DMS153 treated with DMSO at 0.1 percent for 48 hours (cell line): ENCODE data around the gene MYOC.
"Not testable (repeated sequence)": the region's sequence is repeated elsewhere in the genome, so short reads cannot be mapped to it uniquely, and the experiment has no call there.

Experiments used
- DNase-seq: peaks from one replicate; lab custom pipeline; 2025; ENCODE audit not compliant: unreplicated experiment; lab: John Stamatoyannopoulos, UW

MYOC gene

DNA sequence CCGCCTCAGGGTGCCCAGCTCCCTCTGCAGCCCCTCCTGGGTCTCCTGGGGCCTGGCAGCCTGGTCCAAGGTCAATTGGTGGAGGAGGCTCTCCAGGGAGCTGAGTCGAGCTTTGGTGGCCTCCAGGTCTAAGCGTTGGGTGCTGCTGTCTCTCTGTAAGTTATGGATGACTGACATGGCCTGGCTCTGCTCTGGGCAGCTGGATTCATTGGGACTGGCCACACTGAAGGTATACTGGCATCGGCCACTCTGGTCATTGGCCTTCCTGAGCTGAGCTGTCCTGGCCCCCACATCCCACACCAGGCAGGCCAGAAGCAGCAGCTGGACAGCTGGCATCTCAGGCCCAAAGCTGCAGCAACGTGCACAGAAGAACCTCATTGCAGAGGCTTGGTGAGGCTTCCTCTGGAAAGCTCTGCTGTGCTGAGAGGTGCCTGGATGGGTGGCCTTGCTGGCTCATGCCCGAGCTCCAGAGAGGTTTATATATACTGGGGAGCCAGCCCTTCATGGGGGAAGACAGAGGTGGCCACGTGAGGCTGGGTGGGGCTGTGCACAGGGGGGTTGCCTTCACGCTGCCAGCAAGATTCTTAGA is at the start of gene MYOC:
MYOC (minus strand) TSS at position 455 of the 589 bp plus-strand sequence; CDS start at position 378, 77 bp downstream.
- no peak for DNase-seq

DNA sequence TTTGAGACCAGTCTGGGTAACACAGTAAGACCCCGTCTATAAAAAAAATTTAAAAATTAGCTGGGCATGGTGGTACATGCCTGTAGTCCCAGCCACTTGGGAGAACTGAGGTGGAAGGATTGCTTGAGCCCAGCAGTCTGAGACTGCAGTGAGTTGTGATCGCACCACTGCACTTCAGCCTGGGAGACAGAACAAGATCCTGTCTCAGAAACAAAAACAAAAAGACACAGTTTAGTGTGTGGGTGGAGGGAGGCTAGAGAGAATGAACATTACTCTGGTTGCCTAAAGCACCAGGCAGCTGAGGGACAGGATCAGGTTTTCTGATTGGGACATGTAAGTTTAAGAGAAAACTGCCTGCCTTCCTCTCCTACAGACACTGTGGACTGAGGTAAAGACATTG is 47.0 kb upstream of the MYOC start:
- DNase-seq, result no peak

DNA sequence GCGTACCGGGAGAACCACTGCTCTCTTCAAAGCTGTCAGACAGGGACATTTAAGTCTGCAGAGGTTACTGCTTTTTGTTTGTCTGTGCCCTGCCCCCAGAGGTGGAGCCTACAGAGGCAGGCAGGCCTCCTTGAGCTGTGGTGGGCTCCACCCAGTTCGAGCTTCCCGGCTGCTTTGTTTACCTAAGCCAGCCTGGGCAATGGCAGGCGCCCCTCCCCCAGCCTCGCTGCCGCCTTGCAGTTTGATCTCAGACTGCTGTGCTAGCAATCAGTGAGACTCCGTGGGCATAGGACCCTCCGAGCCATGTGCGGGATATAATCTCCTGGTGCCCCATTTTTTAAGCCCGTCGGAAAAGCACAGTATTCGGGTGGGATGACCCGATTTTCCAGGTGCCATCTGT is 43.3 kb upstream of the MYOC start:
- DNase-seq, result not testable (repeated sequence)

DNA sequence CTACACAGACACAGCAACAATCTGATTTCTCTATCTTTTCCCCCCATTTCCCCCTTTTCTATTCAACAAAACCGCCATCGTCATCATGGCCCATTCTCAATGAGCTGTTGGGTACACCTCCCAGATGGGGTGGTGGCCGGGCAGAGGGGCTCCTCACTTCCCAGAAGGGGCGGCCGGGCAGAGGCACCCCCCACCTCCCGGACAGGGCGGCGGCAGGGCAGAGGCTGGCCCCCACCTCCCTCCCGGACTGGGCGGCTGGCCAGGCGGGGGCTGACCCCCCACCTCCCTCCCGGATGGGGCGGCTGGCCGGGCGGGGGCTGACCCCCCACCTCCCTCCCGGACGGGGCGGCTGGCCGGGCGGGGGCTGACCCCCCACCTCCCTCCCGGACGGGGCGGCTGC is 41.1 kb upstream of the MYOC start:
- not testable (repeated sequence) for DNase-seq

DNA sequence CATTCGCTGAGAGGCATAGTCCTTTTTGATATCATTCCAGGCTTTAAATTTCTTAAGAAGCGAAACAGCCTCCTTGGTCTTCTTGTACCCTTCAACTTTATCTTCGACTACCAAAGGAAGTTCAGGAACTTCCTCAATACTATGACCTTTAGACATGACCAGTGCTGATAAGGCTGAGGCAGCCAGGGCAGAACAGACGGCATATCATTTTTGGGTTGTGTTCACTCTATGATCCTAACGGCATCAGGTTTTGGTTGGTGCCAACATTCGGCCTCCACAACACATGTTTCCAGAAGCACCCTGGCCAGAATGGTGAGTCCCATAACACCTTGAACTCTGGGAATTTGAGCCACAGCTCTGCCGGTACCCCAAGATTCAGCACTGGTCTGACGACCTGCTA is 31.4 kb upstream of the MYOC start:
- DNase-seq, result no peak

DNA sequence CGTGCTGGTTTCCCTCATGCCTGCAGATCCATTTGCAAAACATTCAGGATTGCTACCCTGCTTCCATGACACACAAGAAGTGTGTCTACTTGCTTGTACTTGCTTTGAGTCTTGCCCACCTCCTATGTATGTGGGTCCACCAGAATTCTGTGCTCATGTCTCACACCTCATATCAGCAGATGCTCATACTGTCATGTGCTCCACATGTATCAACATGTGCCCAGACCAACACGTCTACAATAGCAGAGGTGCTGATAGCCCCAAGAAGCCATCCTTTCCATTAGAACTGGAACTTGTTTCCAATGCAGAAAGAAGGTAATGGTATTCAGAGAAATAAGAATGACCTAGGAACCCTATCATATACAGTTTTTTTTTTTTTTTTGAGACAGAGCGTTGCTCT is 27.9 kb upstream of the MYOC start:
- no peak for DNase-seq

DNA sequence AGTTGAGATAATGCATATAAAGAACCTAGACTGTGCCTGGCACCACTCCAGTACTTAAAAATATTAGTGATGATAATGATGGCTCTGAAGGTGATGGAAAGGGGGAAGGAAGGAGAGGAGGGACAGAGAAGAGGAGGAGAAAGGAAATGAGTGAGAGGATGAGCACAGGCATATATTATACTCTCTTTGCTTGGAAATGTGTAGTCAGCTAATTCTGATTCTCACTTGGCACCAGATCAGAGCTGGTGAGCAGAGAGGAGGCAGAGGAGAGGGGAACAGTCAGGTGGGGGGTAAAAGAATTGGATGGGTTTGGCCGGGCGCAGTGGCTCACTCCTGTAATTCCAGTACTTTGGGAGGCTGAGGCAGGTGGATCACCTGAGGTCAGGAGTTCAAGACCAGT is 24.3 kb upstream of the MYOC start:
- no peak for DNase-seq

DNA sequence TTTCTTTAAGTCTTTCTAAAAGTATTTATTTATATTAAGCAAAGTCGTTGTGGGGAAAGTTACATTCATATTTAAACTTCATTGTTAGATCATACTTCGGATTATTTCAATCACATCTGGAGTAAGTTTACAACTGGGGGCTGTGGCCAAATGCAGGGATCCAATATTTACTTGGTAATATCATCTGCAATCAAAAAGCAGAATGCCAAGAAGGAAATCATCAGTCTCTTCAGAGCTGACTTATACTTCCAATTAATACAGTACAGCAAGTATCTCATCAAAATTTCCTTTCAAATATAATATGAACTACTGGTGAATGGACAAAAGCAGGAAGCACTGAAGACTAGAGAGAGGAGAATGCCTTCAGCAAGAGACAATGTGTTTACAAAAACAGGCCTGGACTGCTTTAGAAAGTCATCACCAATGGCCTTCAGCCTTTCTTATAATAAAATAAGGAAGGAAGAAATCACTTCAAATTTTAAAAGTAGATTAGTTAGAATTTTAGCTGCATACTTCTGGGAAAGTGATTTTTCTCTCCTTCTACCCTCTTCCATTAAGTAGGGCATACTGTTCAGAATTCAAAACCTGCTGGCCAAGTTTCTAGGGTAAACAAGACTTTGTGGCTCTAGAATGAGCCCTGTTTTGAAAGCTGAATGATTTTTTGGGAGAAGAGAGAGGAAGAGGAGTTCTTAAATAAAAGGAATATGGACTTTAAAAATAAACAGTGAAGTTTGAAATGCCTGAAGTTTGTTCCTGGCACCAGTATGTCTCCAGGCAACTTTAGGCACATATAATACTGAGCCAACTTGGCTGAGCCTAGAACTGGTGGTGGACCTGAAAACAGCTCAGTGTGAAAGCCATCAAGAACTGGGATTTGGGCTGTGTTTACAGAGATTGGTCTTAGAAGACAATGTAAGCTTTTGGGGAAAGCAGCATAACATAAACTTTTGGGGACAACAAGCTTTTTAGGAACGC is 22.2 kb upstream of the MYOC start:
- DNase-seq, result no peak

DNA sequence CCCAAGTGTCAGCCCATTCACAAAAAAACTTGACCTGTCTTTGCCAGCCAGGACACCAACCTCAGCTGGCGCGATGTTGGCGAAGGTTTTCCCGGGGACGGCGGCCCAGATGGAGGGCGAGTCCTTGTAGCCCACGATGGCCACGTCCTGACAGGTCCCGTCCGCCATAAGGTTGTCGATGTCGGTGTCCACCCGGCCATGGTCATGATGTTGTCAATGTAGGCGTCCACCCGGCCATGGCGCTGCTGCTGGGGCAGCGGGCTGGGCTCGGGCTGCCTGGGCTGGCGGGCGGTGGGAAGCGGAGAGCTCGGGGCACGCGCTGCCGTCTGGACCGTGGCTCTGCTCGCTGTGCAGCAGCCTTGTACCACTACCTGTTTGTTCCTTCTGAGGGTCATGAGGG is 18.3 kb upstream of the MYOC start:
- no peak for DNase-seq

DNA sequence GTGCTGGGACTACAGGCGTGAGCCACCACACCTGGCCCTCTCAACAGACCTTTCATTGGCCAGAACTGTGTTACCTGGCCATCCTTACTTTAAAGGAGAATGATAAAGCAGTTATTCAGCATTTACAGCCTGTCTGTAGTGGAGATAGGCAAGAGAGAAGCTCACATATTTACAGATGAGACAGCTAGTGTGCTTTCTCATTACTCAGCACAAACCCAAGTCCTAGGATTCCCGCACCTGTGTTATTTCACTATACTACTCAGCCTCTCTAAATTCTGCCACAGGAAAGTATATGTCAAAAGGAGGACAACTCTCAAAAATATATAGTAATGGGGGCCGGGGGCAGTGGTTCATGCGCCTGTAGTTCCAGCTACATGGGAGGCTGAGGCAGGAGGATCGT is 15.9 kb upstream of the MYOC start:
- no peak for DNase-seq

DNA sequence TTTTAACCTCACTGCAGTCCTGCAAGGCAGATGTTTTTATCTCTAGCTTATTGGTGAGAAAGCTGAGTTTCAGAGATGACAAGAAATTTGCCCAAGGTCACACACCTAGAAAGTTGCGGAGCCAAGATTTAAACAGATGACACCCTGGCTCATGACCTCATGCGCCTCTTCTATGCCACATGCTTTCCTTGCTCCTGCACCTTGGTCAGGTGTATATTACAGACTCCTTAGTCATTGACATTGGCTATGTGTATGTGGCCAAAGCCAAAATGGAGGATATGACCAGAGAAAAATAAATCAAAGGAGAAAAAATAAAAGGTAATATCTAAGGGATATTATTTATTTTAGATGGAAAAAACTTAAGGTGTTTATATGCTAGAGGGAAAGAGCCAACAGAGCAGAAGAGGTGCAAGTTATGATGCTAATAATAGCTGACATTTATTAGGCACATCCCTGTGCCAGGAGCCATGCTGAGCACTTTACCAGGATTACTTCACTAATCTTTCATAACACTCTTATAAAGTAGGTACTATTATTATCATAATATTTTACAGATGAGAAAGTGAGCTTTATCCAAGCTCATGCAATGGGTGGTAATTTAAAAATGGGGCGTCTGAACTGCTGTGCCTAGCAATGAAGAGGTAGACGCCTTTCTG is 13.8 kb upstream of the MYOC start:
- DNase-seq, result no peak

DNA sequence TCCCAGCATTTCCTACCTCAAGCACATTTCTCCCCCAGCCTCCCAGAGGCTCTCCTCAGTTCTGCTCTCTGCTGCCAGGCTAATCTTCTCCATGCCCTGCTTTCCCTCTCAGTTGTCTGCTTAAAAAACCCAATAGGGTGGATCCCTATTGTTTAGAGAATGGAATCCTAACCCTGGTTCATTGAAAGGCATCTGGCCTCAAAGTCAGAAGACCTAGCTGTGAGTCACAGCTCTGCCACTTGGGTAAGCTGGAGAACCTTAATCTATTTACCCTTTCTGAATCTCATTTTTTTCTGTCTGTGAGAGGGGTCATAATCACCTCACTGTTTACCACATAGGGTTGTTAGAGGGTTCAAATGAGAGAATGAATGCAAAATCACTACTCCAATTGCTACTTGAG is 12.5 kb upstream of the MYOC start:
- DNase-seq, result no peak

DNA sequence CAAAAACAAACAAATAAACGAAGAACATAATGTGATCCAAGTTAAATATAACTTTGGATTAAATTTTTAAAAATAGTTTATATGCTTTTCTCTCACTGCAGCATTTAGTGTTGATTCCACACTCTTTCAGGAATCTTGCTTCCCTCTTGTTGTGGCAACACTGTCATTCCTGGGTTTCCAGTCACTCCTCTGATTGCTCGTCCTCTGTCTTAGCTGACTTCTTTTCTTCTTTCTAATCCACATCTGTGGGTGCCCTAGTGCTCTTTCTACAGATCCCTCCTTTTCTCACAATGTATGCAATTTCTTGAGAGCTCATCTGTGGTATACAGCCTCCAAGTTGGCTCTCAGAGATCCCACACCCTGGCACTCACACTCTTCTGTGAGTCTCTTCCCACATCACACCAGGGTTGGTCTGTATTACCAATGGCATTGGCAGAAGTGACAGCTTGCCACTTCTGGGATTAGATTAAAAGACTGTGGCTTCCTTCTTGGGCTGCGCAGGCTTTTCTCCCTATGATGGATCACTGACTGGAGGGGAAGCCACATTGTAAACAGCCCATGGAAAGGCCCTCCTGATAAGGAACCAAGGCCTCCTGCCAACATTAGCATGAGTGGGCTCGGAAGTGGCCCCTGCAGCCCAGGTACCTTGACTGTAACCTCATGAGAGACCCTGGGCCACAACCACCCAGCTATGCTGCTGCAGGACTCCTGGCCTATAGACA is 11.5 kb upstream of the MYOC start:
- DNase-seq, result no peak

DNA sequence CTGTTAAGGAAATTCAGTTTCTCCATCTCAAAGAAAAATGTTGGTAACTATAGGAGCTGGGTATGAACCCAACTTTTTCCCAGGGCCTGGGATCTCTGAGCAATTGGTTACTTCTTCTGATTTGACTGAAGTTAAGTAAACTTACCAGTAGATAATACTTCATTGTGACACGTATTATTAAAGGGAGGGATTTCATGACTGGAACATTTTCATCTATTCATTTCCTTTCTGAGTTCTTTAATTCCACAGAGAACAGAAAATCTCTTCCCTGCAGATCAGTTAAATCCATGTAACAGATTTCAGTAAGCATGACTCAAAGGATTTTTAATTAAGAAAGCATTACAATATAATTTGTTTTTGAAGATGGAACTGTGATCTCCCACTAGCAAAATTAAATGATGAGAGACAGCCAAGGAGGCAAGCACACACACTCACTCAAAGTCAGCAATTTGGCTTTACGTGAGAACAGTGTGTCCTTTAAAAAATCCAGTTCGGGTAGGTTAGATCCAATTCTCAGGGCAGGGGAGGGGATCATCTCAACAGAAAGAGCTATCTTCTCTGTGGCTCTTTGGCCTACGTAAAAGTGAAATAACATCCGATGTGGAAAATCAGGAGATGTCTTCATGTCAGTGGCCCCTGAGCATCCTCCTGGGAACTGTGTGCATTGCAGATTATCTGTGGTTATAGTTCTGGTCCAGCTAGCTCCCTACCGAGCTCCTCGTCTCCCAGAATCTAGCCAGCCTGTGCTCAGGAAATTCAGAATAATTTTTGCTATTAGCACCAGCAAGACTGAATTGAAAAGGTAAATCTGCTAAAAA is 10.8 kb upstream of the MYOC start:
- DNase-seq, result no peak

DNA sequence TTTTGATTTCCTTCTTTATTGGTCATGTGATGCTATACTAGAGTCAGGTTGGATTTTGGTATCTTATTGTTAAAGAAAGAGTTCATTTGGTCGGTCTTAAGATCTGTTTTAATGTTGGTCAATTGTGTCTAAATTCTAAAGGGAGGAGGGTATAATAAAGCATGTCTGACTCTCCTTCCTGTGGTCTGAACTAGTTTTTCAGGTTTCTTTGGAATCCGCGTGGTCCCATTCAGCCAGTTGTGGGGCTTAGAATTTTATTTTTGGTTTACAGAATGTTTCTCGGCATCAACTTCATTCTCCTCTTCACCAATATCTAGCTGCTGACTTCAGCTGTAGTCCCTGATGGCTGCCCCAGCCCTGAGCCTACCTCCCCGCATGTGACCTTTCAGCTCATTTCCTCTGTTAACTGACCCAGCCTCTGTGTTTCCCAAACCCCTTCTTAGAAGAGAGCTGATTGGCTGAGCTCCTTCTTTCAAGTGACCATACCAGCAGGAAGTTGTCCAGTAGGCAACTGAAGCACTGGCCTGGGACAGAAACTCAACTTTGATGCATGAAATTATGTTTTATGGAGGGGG is 8.7 kb upstream of the MYOC start:
- DNase-seq, result no peak

DNA sequence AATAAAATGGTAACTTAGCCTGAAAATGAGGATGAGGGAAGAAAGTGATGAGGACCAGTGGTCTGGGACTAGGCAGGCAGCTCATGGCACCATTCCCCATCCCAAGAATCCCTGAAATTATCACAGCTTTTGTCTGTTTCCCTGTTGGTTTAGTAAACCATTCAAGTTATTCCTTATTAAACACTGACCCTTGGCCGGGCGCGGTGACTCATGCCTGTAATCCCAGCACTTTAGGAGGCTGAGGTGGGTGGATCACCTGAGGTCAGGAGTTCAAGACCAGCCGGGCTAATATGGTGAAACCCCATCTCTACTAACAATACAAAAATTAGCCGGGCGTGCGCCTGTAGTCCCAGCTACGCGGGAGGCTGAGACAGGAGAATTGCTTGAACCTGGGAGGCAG is 3.7 kb upstream of the MYOC start:
- not testable (repeated sequence) for DNase-seq

DNA sequence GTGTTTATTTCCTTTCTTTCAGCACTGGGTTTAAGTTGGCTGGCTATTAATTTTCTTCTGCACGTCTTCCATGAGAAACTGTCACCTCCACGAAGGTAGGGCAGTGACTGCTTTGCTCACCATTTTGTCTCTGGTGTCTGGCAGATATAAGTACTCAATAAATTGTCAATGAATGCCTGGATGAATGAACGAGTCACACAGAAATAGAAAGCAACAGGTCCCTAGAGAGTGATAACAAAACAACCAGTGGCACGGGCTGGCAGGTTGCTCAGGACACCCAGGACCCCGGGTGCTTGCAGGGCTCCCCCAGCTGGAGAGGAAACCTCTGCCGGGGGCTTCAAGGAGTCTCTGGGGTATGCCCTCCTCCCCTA is 3.2 kb upstream of the MYOC start:
- peak; percentile 13 for DNase-seq

DNA sequence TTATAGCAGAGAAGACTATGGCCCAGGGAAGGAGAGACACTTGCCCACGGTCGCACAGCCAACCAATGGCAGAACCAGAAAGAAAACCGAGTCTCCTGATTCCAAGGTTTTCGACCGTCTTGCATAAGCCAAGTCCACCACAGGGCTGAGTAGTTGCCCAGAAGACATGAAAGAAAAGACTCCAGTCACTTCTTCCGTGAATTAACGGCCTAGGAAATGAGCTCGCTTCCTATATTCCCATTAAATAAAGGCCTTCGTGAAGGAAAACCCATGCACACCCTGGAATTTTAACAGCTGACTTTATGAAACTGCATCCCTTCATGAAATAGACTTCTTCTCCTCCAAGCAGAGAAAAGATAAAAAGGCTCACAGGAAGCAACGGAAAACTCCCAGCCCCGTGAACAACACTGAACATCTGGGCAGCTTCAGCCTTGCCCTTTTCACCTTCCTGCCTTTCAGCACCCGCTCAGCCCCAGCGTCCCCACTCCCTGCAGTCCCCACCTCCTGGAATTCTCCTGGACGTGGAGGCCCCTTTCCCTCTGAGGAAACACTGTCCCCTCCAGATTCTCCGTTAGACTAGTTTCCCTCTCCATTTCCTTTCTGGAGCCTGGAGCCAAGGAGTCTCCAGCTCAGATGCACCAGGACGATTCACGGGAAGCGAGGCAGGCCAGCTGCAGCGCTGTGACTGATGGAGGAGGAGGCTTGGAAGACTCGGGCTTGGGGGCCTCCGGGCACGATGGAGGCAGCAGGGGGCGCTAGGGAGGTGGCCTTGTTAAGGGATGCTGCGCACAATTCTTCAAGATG is 2.7 kb upstream of the MYOC start:
- no peak for DNase-seq

DNA sequence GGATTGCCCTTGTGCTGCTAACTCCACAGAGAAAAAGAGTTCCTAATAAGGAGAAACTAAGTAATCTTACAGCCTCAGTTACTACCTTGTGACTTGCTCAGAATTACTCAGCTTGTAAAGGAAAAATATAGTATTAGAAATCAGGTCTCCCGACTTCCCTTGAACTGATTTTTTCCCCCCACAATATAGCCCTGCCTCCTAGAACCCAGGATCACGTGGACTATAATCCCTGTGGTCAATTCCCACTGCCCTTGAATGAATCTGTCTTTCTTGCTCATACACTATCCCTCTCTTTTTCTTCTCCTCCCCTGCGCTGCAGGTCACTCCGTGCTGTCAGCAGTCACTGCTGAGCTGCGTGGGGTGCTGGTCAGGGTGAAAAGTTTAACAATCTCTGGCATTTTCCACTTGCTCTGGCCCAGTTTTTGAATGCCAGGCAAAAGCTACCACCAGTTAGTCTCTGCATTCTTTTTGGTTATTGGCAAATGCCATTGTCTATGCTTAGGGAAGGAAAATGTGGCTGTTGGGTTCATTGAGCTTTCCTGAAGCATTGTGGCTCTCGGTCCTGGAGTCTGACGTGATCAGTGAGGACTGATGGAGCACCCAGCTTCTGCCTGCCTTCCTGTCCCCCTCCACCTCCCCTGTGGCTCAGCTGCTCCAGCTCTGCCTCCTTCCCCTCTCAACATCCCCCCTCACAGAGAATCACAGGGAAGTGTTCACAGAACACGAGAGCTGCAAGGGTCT is 1.9 kb upstream of the MYOC start:
- no peak for DNase-seq
